Fibroblast of pulmonary artery (primary cell): ENCODE measurements around the gene SALL1.

ENCODE experiments used
- DNase-seq: peaks from one replicate; pipeline ENCODE4 v3.0.0-alpha.2; 2010; ENCODE audit warnings: low read depth
- H3K4me3 ChIP-seq: replicated peaks from 2 replicates; pipeline ENCODE4 v1.5.1; 2011; ENCODE audit warnings: low read depth, mild to moderate bottlenecking, control low read depth, low read length, moderate library complexity
- CTCF ChIP-seq: IDR thresholded peaks from 2 replicates; pipeline ENCODE4 v1.5.1; 2011; ENCODE audit warnings: mild to moderate bottlenecking, control low read depth, low read length, inconsistent platforms; ENCODE audit errors: missing control alignments

SALL1 gene

GRCh38 chr16:51154271-51155171 is 3.5 kb upstream of the SALL1 start:
- DNase-seq, result no peak
- no peak overlapping the region for H3K4me3 ChIP-seq

GRCh38 chr16:51153577-51154031 is 2.5 kb upstream of the SALL1 start:
- no peak for DNase-seq
- no peak for TF ChIP-seq CTCF
- H3K4me3 ChIP-seq, result no peak overlapping the region

More at GRCh38 chr16:51154271-51155171, 3.5 kb upstream of the SALL1 start:
- TF ChIP-seq CTCF, result no peak

GRCh38 chr16:51152691-51153576 is 1.9 kb upstream of the SALL1 start:
- DNase-seq, result peak; percentile 21
- H3K4me3 ChIP-seq, result peak overlapping the region; percentile 67
- no peak for TF ChIP-seq CTCF

GRCh38 chr16:51151961-51152663 is 1.0 kb upstream of the SALL1 start:
- DNase-seq, result peak; percentile 79
- peak overlapping the region; percentile 67 for H3K4me3 ChIP-seq
- TF ChIP-seq CTCF, result no peak

- H3K4me3 ChIP-seq, result peak overlapping the region; percentile 67
- no peak for TF ChIP-seq CTCF
- DNase-seq, result peak; percentile 79
Observed at GRCh38 chr16:51151435-51151960, 428 bp upstream of the SALL1 start.

GRCh38 chr16:51150165-51150887 is 744 bp downstream of the SALL1 start:
- peak overlapping the region; percentile 67 for H3K4me3 ChIP-seq
- TF ChIP-seq CTCF, result no peak
- DNase-seq, result no peak
